Measurements from ENCODE around the gene TSHZ1. TPM values are rescaled to one million over a fixed set of nuclear protein-coding genes. Genes with fewer than 3 reads are reported as not detected.

The TSHZ1 gene
- total RNA-seq, 1 donor from 2014 or later, result 24.7 TPM

DNA sequence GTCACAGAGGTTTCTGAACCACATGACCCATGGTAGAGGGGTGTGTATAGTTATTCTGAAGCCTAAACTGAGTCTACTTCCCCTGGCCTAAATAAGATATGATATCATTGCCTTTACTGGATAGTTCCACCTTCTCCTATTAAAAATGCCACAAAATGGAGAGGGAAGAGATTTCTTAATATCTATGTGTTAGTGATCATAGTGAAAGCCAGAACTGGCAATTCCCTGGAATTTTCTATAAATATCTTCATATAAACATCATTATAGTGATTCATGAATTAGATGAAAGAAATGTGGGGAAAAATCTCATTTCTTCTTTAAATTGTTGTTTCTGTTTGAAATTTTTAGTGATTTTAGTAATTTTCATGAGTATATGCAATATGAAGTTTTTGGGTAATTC, 45.8 kb downstream of the TSHZ1 start:
- intact Hi-C loops (cut with micrococcal nuclease), result no loop called here
- ATAC-seq, result no peak
- DNase-seq, result no peak

GRCh38 chr18:75257605-75258004, 47.0 kb downstream of the TSHZ1 start:
- ATAC-seq (no peak), DNase-seq (no peak)
- intact Hi-C loops (cut with micrococcal nuclease), result no loop called here

- no peak for ATAC-seq
- intact Hi-C loops (cut with micrococcal nuclease), result no loop called here
- no peak for DNase-seq
These were observed 51.0 kb downstream of the TSHZ1 start for GRCh38 chr18:75261430-75262223.

DNA sequence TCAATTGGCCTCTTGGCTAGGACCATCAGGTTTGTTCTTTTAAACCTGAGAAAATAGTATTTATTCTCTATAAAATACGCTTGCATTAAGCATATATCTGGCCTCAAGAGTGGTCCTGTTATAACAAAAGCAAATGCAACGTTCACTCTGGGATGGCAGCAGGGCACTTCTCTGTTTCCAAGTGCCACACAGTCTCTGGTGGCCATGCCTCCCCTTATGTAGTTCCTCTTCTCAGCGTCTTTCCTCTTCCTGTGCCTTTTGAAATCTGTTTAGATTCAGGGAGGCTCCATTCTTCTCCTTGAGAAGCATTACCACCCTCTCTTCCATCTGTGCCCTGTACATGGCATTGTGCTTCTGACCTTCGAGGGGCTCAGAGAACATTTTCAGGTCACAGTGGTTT, 51.9 kb downstream of the TSHZ1 start:
- DNase-seq, result no peak
- intact Hi-C loops (cut with micrococcal nuclease), result no loop called here
- no peak for ATAC-seq

DNA sequence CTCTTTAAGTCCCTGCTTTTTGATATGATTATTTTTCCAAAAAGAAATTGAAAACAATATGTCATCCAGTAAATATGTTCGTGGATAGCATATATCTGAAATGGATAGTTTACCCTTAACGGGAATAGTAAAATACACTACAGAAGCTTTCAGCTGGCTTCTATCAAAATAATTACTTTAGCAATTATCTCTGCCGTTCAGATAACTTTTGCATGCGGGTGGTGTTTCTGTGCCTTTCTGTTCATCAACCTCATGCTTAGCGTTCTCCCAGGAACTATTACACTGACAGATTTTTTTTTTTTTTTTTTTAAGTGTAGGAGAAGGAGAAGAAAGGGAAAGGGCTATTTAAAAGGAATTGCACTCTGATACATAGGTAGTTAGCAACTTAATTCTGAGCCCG, 53.6 kb downstream of the TSHZ1 start:
- no peak for ATAC-seq
- intact Hi-C loops (cut with micrococcal nuclease), result no loop called here
- DNase-seq, result no peak

DNA sequence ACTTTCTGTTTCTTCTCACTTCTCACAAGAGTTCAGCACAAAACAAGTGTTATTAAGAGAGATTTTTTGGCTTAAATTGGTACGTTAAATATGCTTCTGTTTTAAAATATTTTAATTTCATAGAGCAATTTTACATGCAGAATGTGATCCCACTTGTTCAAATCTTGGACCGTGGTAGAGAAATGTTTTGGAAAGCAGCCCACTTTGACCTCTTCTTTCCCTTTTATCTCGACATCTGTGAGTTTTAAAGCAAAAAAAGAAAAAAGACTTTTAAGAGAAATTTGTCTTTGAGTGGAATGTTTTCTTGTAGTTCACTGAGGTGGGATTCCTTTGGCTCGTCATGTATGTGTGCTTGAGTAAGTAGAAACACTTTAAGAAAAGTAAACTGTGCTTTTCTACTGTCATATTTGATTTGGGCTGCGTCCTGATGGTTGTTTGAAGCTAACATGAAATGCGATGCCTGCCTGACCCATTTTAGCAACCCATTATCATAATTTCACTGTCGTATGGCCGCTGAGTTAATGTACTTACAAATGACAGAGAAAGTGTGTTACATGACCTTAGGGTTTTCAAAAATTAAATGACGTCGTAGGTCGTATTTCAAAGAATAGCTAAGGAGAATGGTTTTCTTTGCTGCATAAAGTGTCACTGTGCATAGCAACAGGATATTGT, 54.5 kb downstream of the TSHZ1 start:
- ATAC-seq (no peak), DNase-seq (no peak)
- intact Hi-C loops (cut with micrococcal nuclease), result no loop called here

- DNase-seq (no peak), ATAC-seq (no peak)
- intact Hi-C loops (cut with micrococcal nuclease), result no loop called here
These were observed 55.3 kb downstream of the TSHZ1 start for GRCh38 chr18:75265872-75266271.

GRCh38 chr18:75267643-75268363, 57.2 kb downstream of the TSHZ1 start:
- no peak for DNase-seq
- intact Hi-C loops (cut with micrococcal nuclease), result no loop called here
- no peak for ATAC-seq

GRCh38 chr18:75268364-75268646, 57.7 kb downstream of the TSHZ1 start:
- intact Hi-C loops (cut with micrococcal nuclease), result no loop called here

GRCh38 chr18:75269124-75269680, 58.6 kb downstream of the TSHZ1 start:
- ATAC-seq, result no peak
- no peak for DNase-seq
- intact Hi-C loops (cut with micrococcal nuclease), result no loop called here

More at GRCh38 chr18:75268364-75268646, 57.7 kb downstream of the TSHZ1 start:
- no peak for ATAC-seq
- DNase-seq, result no peak

- DNase-seq (no peak), ATAC-seq (peak; percentile 76)
- intact Hi-C loops (cut with micrococcal nuclease), result no loop called here
These were observed 59.1 kb downstream of the TSHZ1 start for GRCh38 chr18:75269696-75270095.

DNA sequence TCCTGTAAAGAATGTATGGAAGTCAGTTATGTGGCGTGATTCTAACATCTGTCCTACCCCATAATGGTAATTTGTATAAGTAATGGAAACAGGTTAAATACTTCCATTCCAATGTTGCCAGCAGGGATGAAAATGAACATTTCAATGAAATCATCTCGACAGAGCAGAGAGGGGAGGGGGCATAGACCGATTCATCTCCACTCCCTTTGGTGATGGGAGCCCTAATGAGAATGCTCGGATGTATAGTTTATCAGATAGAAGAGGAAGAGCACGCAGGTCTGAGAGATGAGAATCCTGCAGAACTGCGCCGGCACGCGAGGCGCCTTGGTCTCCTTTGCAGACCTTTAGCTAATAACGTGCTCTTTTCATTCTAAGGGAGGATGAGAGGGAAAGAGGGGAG, 61.4 kb downstream of the TSHZ1 start:
- DNase-seq (no peak), ATAC-seq (no peak)
- intact Hi-C loops (cut with micrococcal nuclease), result no loop called here

- intact Hi-C loops (cut with micrococcal nuclease), result no loop called here
- ATAC-seq, result no peak
- DNase-seq, result no peak
These were observed 63.2 kb downstream of the TSHZ1 start for GRCh38 chr18:75273817-75274216.

DNA sequence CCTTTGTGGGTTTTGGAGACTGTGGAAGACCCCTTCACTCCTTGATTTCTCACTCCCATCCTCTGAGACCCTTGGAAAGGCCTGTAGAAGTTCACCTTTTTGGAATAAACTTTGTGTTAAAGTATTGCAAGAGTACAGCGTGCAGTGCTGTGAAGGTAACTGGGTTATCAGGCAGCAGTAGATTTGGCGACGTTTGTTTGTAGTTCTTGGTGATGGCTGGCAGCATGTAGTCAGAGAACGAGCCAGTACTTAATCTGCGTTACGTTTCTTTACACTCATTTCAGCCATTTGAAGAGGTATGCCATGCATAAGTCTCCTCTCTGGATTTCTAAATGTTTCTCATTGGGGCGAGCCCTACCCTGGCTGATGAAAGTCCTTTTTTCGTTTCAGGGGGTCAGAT, 64.6 kb downstream of the TSHZ1 start:
- DNase-seq (no peak), ATAC-seq (peak; percentile 56)
- intact Hi-C loops (cut with micrococcal nuclease), result no loop called here

DNA sequence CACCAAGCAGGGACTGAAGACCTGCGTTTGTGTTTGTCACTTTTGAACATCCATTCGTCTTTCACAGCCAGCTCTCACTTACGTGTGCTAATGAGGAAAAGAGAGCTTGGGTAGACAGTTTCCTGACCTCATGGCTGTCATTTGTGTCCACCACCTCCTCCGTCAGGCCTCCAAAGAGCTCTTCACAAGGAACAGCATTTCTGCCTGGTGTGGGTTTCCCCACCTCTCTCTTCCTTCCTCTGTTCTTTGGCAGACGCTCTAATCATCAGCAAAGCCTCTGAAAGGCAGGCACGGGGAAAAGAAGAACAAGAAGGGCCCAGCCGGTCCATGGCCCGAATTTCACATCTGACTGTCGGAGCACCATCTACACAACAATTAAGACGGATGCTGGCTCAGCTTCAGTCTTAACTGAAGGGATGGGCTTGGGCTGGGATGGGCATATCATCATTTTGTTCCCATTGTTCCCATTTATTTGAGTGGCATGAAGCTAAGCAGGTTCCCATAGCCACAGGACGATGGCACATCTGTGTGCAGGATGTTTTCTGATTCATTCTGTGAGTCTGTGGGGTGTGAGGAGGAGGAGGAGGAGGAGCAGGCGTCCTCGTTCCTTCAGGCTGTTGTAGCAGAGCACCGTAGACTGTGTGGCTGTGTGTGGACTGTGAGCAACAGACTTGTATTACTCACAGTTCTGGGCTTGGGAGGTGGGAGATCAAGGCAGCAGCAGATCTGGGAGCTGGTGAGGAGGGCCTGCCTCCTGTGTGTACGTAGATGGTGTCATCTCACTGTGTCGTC, 66.4 kb downstream of the TSHZ1 start:
- ATAC-seq, result no peak
- intact Hi-C loops (cut with micrococcal nuclease), result no loop called here
- DNase-seq, result no peak

DNA sequence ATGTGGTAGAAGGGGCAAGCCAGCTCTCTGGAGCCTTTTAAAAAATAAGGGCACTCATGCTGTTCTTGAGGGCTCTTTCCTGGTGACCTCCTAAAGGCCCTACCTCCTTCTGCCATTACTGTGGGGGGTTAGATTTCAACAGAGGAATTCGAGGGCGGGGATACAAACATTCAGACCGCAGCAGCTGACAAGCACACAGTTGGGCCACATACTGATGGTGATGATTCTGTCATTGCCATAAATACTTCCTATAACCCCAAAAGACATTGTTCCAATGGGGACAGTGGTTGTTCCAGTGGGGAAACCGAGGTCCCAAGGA, 67.0 kb downstream of the TSHZ1 start:
- intact Hi-C loops (cut with micrococcal nuclease), result no loop called here
- no peak for DNase-seq
- no peak for ATAC-seq

DNA sequence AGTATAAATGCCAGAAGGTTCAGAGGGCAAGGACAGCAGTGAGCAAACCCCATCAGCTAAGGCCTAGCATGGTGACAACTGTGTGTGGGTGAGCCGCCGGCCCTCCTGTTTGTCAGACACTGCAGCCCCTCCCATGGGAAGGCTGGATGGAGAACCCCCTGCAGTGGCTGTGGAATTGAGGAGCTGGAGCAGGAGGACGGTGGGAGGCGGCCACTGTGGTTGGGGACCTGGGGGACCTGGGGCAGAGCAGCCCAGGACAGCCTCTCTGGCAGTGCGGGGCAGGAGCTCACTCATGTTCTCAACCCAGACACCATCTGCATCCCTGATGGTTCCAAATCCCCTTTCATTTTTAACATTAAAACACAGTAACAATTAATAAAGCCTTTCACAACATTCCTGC, 68.8 kb downstream of the TSHZ1 start:
- intact Hi-C loops (cut with micrococcal nuclease), result no loop called here
- DNase-seq, result no peak
- ATAC-seq, result no peak

DNA sequence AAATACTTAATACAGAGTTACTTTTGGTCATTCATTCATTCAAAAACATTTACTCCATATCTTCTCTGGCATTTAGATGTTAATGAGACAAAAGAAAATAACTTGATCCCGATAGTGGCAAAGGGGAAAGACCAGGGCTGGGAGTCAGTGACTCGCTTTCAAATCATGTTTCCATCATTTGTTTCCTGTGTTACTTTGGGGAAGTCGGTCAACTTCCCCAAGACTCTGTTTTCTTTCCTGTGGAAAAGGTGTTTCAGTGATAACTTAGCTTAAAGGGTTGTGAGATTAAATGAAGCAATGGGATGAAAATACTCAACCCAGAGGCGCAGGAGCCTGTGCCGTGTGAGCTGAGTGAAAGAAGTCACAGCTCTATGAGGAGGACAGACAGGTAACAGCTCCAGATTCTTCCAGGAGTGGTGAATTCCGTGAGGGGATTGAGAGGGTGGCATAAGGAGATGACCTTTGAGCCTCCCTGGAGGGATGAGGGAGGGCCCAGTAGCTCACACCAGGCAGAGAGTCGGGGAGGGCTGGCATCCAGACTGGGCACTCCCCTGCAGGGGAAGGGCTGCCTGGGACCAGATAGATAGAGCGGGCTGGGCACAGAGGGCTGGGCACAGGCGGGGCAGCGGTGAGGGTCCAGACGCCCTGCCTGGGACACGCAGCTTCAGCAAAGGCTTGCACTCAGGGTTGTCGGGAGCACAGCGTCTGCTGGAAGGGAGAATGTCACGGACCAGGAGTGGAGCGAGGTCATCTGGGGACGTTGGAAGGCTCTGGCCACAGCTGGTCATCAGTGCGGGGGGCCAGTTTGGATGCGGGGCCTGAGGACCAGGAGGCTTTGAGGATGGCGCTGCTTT, 70.1 kb downstream of the TSHZ1 start:
- ATAC-seq (peak; percentile 21), DNase-seq (no peak)
- intact Hi-C loops (cut with micrococcal nuclease), result no loop called here

DNA sequence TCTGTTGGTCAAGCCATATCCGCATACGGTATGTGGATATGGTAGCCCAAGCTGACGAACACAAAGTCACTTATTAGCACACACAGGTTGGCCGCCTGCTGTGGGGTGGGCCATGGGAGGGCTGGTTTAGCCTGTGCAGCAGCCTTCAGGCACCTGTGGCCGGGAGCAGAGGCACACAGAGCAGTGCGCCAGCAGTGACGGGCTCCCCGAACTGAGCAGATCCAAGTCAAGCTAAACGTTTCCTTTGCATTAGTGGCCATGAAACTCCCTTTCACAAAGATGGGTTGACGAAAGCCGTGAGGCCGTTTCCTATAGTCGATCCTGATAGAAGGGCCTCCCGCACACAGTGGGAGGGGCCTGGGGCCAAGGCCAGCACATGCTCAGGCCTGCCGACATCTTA, 72.1 kb downstream of the TSHZ1 start:
- no peak for DNase-seq
- no peak for ATAC-seq
- intact Hi-C loops (cut with micrococcal nuclease), result no loop called here

Data from left ventricle myocardium superior (tissue), 1 donor.